GM12878 (cell line): ENCODE data around the gene TASOR.

Experiments
- GABPA ChIP-seq: IDR thresholded peaks from 2 replicates; pipeline ENCODE4 v1.6.1; 2014; ENCODE audit warnings: antibody characterized with exemption, low read depth, mild to moderate bottlenecking, inconsistent platforms
- NFIC ChIP-seq: IDR thresholded peaks from 2 replicates; pipeline ENCODE4 v1.6.1; 2012; ENCODE audit warnings: low read depth, mild to moderate bottlenecking, inconsistent platforms, low read length, moderate library complexity
- SP1 ChIP-seq: IDR thresholded peaks from one replicate; pipeline ENCODE4 v1.6.1; 2011; ENCODE audit warnings: low read depth, low read length

DNA sequence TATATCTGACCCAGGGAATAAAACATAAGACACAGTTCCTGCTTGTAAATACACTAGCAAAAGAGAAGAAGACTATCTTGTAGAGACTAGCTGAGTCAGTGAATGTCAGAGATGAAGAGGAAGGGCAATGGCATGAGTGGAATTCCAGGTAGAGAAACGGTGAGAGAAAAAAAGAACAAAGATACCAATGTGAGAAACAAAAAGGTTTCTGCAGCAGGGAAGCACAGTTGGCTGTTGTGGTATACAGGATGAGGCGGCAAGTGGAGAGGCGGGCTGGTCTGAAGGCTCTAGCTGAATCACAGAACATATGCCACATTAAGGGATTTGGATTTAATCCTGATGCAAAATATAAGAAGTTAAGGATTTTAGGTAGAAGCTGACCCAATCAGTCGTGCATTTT, 17.1 kb upstream of the TASOR start:
- TF ChIP-seq NFIC (no peak), SP1 (no peak), GABPA (no peak)
